Thoracic aorta (tissue), 2 donors: Measurements from ENCODE around the gene STX16. TPM values are rescaled to one million over a fixed set of nuclear protein-coding genes. Genes with fewer than 3 reads are reported as not detected.

ENCODE experiments used
- ATAC-seq: fragments of 150-250 bp; one replicate; pipeline ENCODE4 v1.8.0; 2017; ENCODE audit warnings: low read depth; ENCODE audit not compliant: insufficient number of reproducible peaks, low FRiP score
- DNase-seq: peaks from one replicate; pipeline ENCODE4 v3.0.0-alpha.2; 2020; ENCODE audit warnings: low spot score
- H3K27ac ChIP-seq, 2 donors: fragments of 200-600 bp; sonication (generic); 1 replicate in 1 of 2; 2 replicates in 1 of 2; pipeline ENCODE4 v1.5.1; 2016; ENCODE audit warnings: mild to moderate bottlenecking in 2 of 2, moderate library complexity in 2 of 2
- H3K27me3 ChIP-seq: fragments of 200-600 bp; sonication (generic); replicated peaks from 2 replicates; pipeline ENCODE4 v1.6.0; 2016; ENCODE audit warnings: mild to moderate bottlenecking; ENCODE audit not compliant: insufficient read depth
- H3K36me3 ChIP-seq: fragments of 200-600 bp; sonication (generic); one replicate; pipeline ENCODE4 v1.5.1; 2016
- H3K4me1 ChIP-seq, 2 donors: fragments of 200-600 bp; sonication (generic); 1 replicate in 1 of 2; 2 replicates in 1 of 2; pipeline versions ENCODE4 v1.5.1 to v1.6.0; 2016; ENCODE audit warnings: low read depth in 2 of 2, mild to moderate bottlenecking in 1 of 2; ENCODE audit not compliant: control insufficient read depth in 1 of 2
- H3K4me3 ChIP-seq: fragments of 200-600 bp; sonication (generic); 2 replicates; pipeline ENCODE4 v1.5.1; 2016; ENCODE audit warnings: mild to moderate bottlenecking
- H3K9me3 ChIP-seq: fragments of 200-600 bp; sonication (generic); 2 replicates; pipeline ENCODE4 v1.5.1; 2016
- CTCF ChIP-seq: fragments of 200-600 bp; sonication (generic); IDR thresholded peaks from one replicate; pipeline ENCODE4 v1.5.1; 2019; ENCODE audit warnings: antibody characterized with exemption
- total RNA-seq, 2 donors: library from RNA; depleted of rRNA; stranded (reverse); fragments of >200 nt; gene quantifications; one replicate each; pipeline versions ENCODE4 v1.1.0 to v1.2.3, GENCODE V29; 2016

The STX16 gene
- total RNA-seq, 2 donors from 2014 or later = 66.3 to 109 TPM

GRCh38 chr20:58693226-58694006, 42.3 kb downstream of the STX16 start:
- Histone ChIP-seq H3K4me3 (peak overlapping the region; percentile 74), H3K4me1 (peaks cover 21 to 48% of the 10 kb centered on the region in 2 donors), H3K27me3 (no peaks in the 10 kb centered on the region), H3K27ac (peak overlapping the region; percentile 56 to 70), H3K9me3 (no peaks in the 10 kb centered on the region), H3K36me3 (peaks cover 18% of the 10 kb centered on the region)
- ATAC-seq (no peak), DNase-seq (no peak)
- TF ChIP-seq CTCF = no peak

- Histone ChIP-seq H3K9me3 (no peaks in the 10 kb centered on the region), H3K36me3 (peaks cover 20% of the 10 kb centered on the region), H3K4me1 (peaks cover 21 to 47% of the 10 kb centered on the region in 2 donors), H3K27me3 (no peaks in the 10 kb centered on the region), H3K27ac (no peak overlapping the region), H3K4me3 (no peak overlapping the region)
- ATAC-seq (no peak), DNase-seq (no peak)
- no peak for TF ChIP-seq CTCF
These were observed 43.4 kb downstream of the STX16 start for GRCh38 chr20:58694241-58695083.

GRCh38 chr20:58695084-58695722, 44.1 kb downstream of the STX16 start:
- TF ChIP-seq CTCF = no peak
- no peaks in the 10 kb centered on the region for H3K27me3 ChIP-seq
- ATAC-seq (no peak), DNase-seq (no peak)
- no peaks in the 10 kb centered on the region for H3K9me3 ChIP-seq
- H3K4me3 ChIP-seq = no peak overlapping the region
- peaks cover 27% of the 10 kb centered on the region for H3K36me3 ChIP-seq
- no peak overlapping the region for H3K27ac ChIP-seq
- peaks cover 21 to 40% of the 10 kb centered on the region in 2 donors for H3K4me1 ChIP-seq

GRCh38 chr20:58695895-58696375, 44.9 kb downstream of the STX16 start:
- Histone ChIP-seq H3K4me1 (peaks cover 14 to 39% of the 10 kb centered on the region in 2 donors), H3K27ac (no peak overlapping the region), H3K36me3 (peaks cover 35% of the 10 kb centered on the region), H3K4me3 (no peak overlapping the region), H3K9me3 (no peaks in the 10 kb centered on the region), H3K27me3 (no peaks in the 10 kb centered on the region)
- no peak for ATAC-seq
- no peak for TF ChIP-seq CTCF
- no peak for DNase-seq
